ENCODE results near the gene RHOF.

RHOF gene

GRCh38 chr12:121810833-121811433, 17.4 kb upstream of the RHOF start:
- Histone ChIP-seq H2AFZ (ENCODE audit: low read depth, low read length, severe bottlenecking) (no peak overlapping the region), H3K36me3 (ENCODE audit: low read length) (no peaks in the 10 kb centered on the region), H3F3A (ENCODE audit: insufficient read depth) (peaks cover 17% of the 10 kb centered on the region), H3K4me2 (ENCODE audit: low read depth, low read length, poor library complexity, severe bottlenecking) (peak overlapping the region; percentile 91), H3K27ac (ENCODE audit: low read depth, low read length) (peak overlapping the region; percentile 74), H3K79me2 (ENCODE audit: insufficient read depth, low read length) (peaks cover 42% of the 10 kb centered on the region), H3K27me3 (ENCODE audit: low read length) (no peaks in the 10 kb centered on the region), H3K4me3 (ENCODE audit: insufficient read depth, low read length, poor library complexity, severe bottlenecking) (peak overlapping the region; percentile 80), H4K20me1 (ENCODE audit: low read depth, low read length) (no peaks in the 10 kb centered on the region), H3K9me2 (replicated peaks; ENCODE audit: insufficient read depth, low read length) (no peaks in the 10 kb centered on the region), H3K9me3 (ENCODE audit: insufficient read depth, low read length) (no peaks in the 10 kb centered on the region), H3K9ac (ENCODE audit: low read length) (peak overlapping the region; percentile 73)
- TF ChIP-seq EZH2phosphoT487 (conservative IDR thresholded peaks at IDR 0.05; ENCODE audit: low read length) (no peak), CTCF (IDR thresholded peaks at IDR 0.05; ENCODE audit: insufficient read depth, low read length, poor library complexity, severe bottlenecking) (no peak)

GRCh38 chr12:121810234-121810817, 16.8 kb upstream of the RHOF start:
- H3K9ac ChIP-seq (ENCODE audit: low read length): no peak overlapping the region

GRCh38 chr12:121809712-121810116, 16.2 kb upstream of the RHOF start:
- H3F3A ChIP-seq (ENCODE audit: insufficient read depth): peaks cover 17% of the 10 kb centered on the region
- peaks cover 54% of the 10 kb centered on the region for H3K79me2 ChIP-seq (ENCODE audit: insufficient read depth, low read length)
- H3K4me2 ChIP-seq (ENCODE audit: low read depth, low read length, poor library complexity, severe bottlenecking): no peak overlapping the region
- no peaks in the 10 kb centered on the region for H3K36me3 ChIP-seq (ENCODE audit: low read length)
- H4K20me1 ChIP-seq (ENCODE audit: low read depth, low read length): no peaks in the 10 kb centered on the region
- no peak overlapping the region for H2AFZ ChIP-seq (ENCODE audit: low read depth, low read length, severe bottlenecking)
- H3K4me3 ChIP-seq (ENCODE audit: insufficient read depth, low read length, poor library complexity, severe bottlenecking): no peak overlapping the region
- no peak overlapping the region for H3K27ac ChIP-seq (ENCODE audit: low read depth, low read length)
- H3K9me3 ChIP-seq (ENCODE audit: insufficient read depth, low read length): no peaks in the 10 kb centered on the region
- H3K9me2 ChIP-seq (replicated peaks; ENCODE audit: insufficient read depth, low read length): no peaks in the 10 kb centered on the region
- TF ChIP-seq EZH2phosphoT487 (conservative IDR thresholded peaks at IDR 0.05; ENCODE audit: low read length) (no peak), CTCF (IDR thresholded peaks at IDR 0.05; ENCODE audit: insufficient read depth, low read length, poor library complexity, severe bottlenecking) (no peak)
- H3K9ac ChIP-seq (ENCODE audit: low read length): no peak overlapping the region
- H3K27me3 ChIP-seq (ENCODE audit: low read length): no peaks in the 10 kb centered on the region

More at GRCh38 chr12:121810234-121810817, 16.8 kb upstream of the RHOF start:
- TF ChIP-seq CTCF (IDR thresholded peaks at IDR 0.05; ENCODE audit: insufficient read depth, low read length, poor library complexity, severe bottlenecking): no peak
- TF ChIP-seq EZH2phosphoT487 (conservative IDR thresholded peaks at IDR 0.05; ENCODE audit: low read length): no peak
- Histone ChIP-seq H3K4me2 (ENCODE audit: low read depth, low read length, poor library complexity, severe bottlenecking) (no peak overlapping the region), H3F3A (ENCODE audit: insufficient read depth) (peaks cover 17% of the 10 kb centered on the region), H3K9me3 (ENCODE audit: insufficient read depth, low read length) (no peaks in the 10 kb centered on the region), H3K9me2 (replicated peaks; ENCODE audit: insufficient read depth, low read length) (no peaks in the 10 kb centered on the region), H4K20me1 (ENCODE audit: low read depth, low read length) (no peaks in the 10 kb centered on the region), H2AFZ (ENCODE audit: low read depth, low read length, severe bottlenecking) (no peak overlapping the region), H3K27ac (ENCODE audit: low read depth, low read length) (no peak overlapping the region), H3K4me3 (ENCODE audit: insufficient read depth, low read length, poor library complexity, severe bottlenecking) (no peak overlapping the region), H3K79me2 (ENCODE audit: insufficient read depth, low read length) (peaks cover 47% of the 10 kb centered on the region), H3K36me3 (ENCODE audit: low read length) (no peaks in the 10 kb centered on the region), H3K27me3 (ENCODE audit: low read length) (no peaks in the 10 kb centered on the region)
